Lung (tissue), 12 donors: ENCODE data around the gene KRTAP5-8. TPM values are rescaled to one million over a fixed set of nuclear protein-coding genes. Genes with fewer than 3 reads are reported as not detected.
"Not testable (repeated sequence)": the region's sequence is repeated elsewhere in the genome, so short reads cannot be mapped to it uniquely, and the experiment has no call there.

ENCODE experiments used
- ATAC-seq: fragments of 200-7000 bp; cut with Tn5 transposase; one replicate; pipeline ENCODE4 v1.9.1; 2020; ENCODE audit warnings: moderate number of reproducible peaks; ENCODE audit not compliant: insufficient read depth, low FRiP score
- DNase-seq, 3 donors: peaks; one replicate each; pipeline ENCODE4 v3.0.0-alpha.2; 2013 to 2017
- H3K27ac ChIP-seq, 2 donors: one replicate each; pipeline ENCODE4 v1.5.1; 2013; ENCODE audit warnings: mild to moderate bottlenecking in 2 of 2, moderate library complexity in 2 of 2, control low read depth in 1 of 2, inconsistent platforms in 1 of 2, low read depth in 1 of 2, low read length in 1 of 2
- H3K27me3 ChIP-seq, 3 donors: one replicate each; pipeline ENCODE4 v1.5.1; 2013; ENCODE audit warnings: low read length in 2 of 3; ENCODE audit not compliant: control insufficient read depth in 3 of 3, insufficient read depth in 3 of 3
- H3K36me3 ChIP-seq, 4 donors: one replicate each; pipeline ENCODE4 v1.5.1; 2013; ENCODE audit warnings: low read length in 4 of 4, mild to moderate bottlenecking in 1 of 4, moderate library complexity in 1 of 4; ENCODE audit not compliant: control insufficient read depth in 4 of 4, insufficient read depth in 4 of 4
- H3K4me1 ChIP-seq, 5 donors: one replicate each; pipeline ENCODE4 v1.5.1; 2013; ENCODE audit warnings: low read length in 5 of 5, mild to moderate bottlenecking in 2 of 5, moderate library complexity in 1 of 5; ENCODE audit not compliant: control insufficient read depth in 5 of 5, insufficient read depth in 5 of 5
- H3K4me3 ChIP-seq: one replicate; pipeline ENCODE4 v1.5.1; 2013; ENCODE audit warnings: mild to moderate bottlenecking, control low read depth, moderate library complexity
- H3K9ac ChIP-seq, 2 donors: one replicate each; pipeline ENCODE4 v1.5.1; 2013; ENCODE audit warnings: low read length in 2 of 2, control low read depth in 1 of 2; ENCODE audit not compliant: insufficient read depth in 1 of 2
- H3K9me3 ChIP-seq, 4 donors: one replicate each; pipeline ENCODE4 v1.5.1; 2013; ENCODE audit warnings: low read length in 3 of 4, mild to moderate bottlenecking in 1 of 4, moderate library complexity in 1 of 4; ENCODE audit not compliant: control insufficient read depth in 4 of 4, insufficient read depth in 3 of 4
- WGBS, 2 donors: extraction: QIAGEN DNeasy Blood & Tissue Kit; methylation state at CpG; one replicate each; pipeline ENCODE4 v1.1.7; 2013; 5-methylcytosine and 5-hydroxymethylcytosine counted together
- polyA plus RNA-seq, 2 donors: library from polyadenylated mRNA; stranded (reverse); fragments of 200-250 nt; gene quantifications; one replicate each; pipeline ENCODE4 v1.2.1, GENCODE V29; 2013
- total RNA-seq, 2 donors: library from RNA; depleted of rRNA in 1 of 2; stranded (reverse); fragments of >200 nt in 1 of 2; gene quantifications; one replicate each; pipeline ENCODE4 v1.2.1, GENCODE V29; 2014 to 2021
- TF ChIP-seq, protein P1 (sequence below): IDR thresholded peaks from 2 replicates; pipeline ENCODE4 v1.5.1; 2012; ENCODE audit warnings: mild to moderate bottlenecking; ENCODE audit errors: control extremely low read depth, extremely low read depth
- donor health status: control.
- donor health status: control.
- donor health status: Bipolar disorder and iron deficiency.
- donor health status: healthy.
- donor health status: DM: yes; HTN: yes; CAD: no.

Gene KRTAP5-8
- total and polyA plus RNA-seq, 4 donors = 0.03 to 0.34 (median 0.20) TPM; not detected in 1

GRCh38 chr11:71577469-71578004 lies 39.7 kb downstream of the KRTAP5-8 start:
- no peaks in the 10 kb centered on the region for H3K4me1 ChIP-seq
- no peaks in the 10 kb centered on the region for H3K9me3 ChIP-seq
- TF ChIP-seq, protein P1, sequence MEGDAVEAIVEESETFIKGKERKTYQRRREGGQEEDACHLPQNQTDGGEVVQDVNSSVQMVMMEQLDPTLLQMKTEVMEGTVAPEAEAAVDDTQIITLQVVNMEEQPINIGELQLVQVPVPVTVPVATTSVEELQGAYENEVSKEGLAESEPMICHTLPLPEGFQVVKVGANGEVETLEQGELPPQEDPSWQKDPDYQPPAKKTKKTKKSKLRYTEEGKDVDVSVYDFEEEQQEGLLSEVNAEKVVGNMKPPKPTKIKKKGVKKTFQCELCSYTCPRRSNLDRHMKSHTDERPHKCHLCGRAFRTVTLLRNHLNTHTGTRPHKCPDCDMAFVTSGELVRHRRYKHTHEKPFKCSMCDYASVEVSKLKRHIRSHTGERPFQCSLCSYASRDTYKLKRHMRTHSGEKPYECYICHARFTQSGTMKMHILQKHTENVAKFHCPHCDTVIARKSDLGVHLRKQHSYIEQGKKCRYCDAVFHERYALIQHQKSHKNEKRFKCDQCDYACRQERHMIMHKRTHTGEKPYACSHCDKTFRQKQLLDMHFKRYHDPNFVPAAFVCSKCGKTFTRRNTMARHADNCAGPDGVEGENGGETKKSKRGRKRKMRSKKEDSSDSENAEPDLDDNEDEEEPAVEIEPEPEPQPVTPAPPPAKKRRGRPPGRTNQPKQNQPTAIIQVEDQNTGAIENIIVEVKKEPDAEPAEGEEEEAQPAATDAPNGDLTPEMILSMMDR = no peak
- ATAC-seq (no peak), DNase-seq (no peak)
- no peak overlapping the region for H3K27ac ChIP-seq
- no peak overlapping the region for H3K9ac ChIP-seq
- H3K36me3 ChIP-seq = no peaks in the 10 kb centered on the region
- WGBS, 2 donors = 91 to 96% methylated on average over 7 of the region's 7 CpGs
- no peak overlapping the region for H3K4me3 ChIP-seq
- H3K27me3 ChIP-seq = peaks cover 0 to 5% (median 0%) of the 10 kb centered on the region in 3 donors

DNA sequence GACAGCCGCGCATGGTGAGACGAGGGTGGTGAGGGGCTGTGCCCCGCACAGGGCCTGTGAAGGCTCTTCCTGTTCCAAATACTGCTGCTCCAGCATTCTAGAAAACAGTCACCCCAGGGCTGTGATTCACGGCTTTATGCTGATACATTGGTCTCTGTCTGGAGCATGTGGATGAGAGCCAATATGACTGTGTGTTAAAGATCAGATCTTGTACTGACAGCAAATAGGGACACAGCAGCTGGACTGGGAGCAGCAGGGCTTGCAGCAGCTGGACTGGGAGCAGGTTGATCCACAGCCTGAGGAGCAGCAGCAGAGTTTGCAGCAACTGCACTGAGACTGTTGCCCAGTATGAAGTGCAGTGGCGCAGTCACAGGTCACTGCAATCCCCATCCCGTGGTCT lies 41.7 kb downstream of the KRTAP5-8 start:
- not testable (repeated sequence) for H3K4me3 ChIP-seq, H3K9me3 ChIP-seq, H3K36me3 ChIP-seq, DNase-seq, H3K4me1 ChIP-seq, H3K27ac ChIP-seq, H3K27me3 ChIP-seq, H3K9ac ChIP-seq, ATAC-seq
- WGBS, 2 donors = 69 to 72% methylated on average over 7 of the region's 7 CpGs

DNA sequence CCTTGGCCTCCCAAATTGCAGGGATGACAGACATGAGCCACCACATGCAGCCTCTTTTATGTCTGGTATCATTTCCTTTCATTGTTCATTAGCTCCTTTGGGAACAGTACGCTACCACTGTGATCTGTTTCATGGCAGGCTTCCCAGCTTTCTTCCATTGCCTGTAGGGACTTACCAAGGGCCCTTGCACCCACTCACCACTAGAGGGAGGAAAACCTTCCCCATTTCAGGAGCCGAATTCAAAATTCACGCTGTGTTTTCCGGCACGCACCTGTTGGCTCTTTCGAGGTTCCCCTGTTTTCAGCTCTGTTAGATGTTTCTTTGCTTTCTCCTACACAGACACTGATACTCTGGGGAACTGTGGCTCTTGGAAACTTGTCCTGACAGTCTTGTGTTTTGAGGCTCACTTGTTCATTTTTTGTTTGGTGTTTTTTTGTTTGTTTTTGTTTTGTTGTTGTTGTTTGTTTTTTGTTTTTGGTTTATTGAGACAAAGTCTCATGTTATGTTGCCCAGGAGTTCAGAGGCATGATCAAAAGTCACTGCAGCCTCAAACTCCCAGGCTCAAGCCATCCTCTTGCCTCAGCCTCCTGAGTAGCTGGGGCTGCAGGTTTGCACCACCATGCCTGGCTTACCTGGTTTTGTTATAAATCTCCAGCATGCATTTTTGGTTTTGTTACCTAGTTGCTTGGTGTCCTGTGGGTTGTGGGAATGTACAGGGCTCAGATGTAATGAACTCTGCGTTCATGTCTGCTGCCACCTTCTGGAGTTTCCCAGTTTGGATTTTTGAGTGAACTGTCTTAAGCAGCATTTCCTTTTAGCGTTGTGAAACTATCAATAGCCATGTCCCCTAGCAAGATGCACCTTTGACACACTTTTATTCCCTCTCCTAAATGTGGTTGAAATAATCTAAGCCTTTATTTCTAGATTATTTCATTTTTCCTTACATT lies 42.5 kb downstream of the KRTAP5-8 start:
- ATAC-seq (peak; percentile 36), DNase-seq (peak; percentile 63 to 86 (median 78))
- H3K9ac ChIP-seq = no peak overlapping the region
- H3K4me1 ChIP-seq = no peaks in the 10 kb centered on the region
- H3K36me3 ChIP-seq = no peaks in the 10 kb centered on the region
- TF ChIP-seq, protein P1 = peak; percentile 54
- H3K9me3 ChIP-seq = no peaks in the 10 kb centered on the region
- 8 to 10% methylated on average over 8 of the region's 8 CpGs for WGBS, 2 donors
- H3K4me3 ChIP-seq = no peak overlapping the region
- H3K27ac ChIP-seq = no peak overlapping the region
- H3K27me3 ChIP-seq = peaks cover 0 to 5% (median 0%) of the 10 kb centered on the region in 3 donors

- TF ChIP-seq, protein P1 = no peak
- no peaks in the 10 kb centered on the region for H3K36me3 ChIP-seq
- 77 to 83% methylated on average over 4 of the region's 4 CpGs for WGBS, 2 donors
- H3K9ac ChIP-seq = no peak overlapping the region
- no peak overlapping the region for H3K27ac ChIP-seq
- H3K27me3 ChIP-seq = peaks cover 0 to 5% (median 0%) of the 10 kb centered on the region in 3 donors
- H3K4me1 ChIP-seq = no peaks in the 10 kb centered on the region
- no peak for ATAC-seq
- DNase-seq = no peak
- no peaks in the 10 kb centered on the region for H3K9me3 ChIP-seq
- H3K4me3 ChIP-seq = no peak overlapping the region
Observed at GRCh38 chr11:71581826-71582225, 44.0 kb downstream of the KRTAP5-8 start.
